Sigmoid colon (tissue), 4 donors: ENCODE data around the gene IL17REL.

Source experiments
- CTCF ChIP-seq, 4 experiments: fragments of 450-650 bp in 3 of 4; fragments of 200-600 bp in 1 of 4; IDR thresholded peaks; one replicate each; pipeline ENCODE4 v1.5.1; 2016 to 2019; ENCODE audit warnings: antibody characterized with exemption in 4 of 4, mild to moderate bottlenecking in 3 of 4, moderate library complexity in 2 of 4
- EP300 ChIP-seq, 4 donors: sonication (generic); formaldehyde crosslinking; IDR thresholded peaks; one replicate each; pipeline ENCODE4 v1.6.1; 2017; ENCODE audit warnings: antibody characterized with exemption in 4 of 4

- TF ChIP-seq CTCF (IDR thresholded peaks at IDR 0.05) (no peak), EP300 (IDR thresholded peaks at IDR 0.05) (no peak)
Measured at GRCh38 chr22:49948116-49948957, 64.2 kb downstream of the IL17REL start.
